K562 (cell line): ENCODE data around the gene IFI6. TPM values are rescaled to one million over a fixed set of nuclear protein-coding genes. Genes with fewer than 3 reads are reported as not detected.
A peak's percentile ranks its signal among the peaks of the same experiment; 100 is the strongest.

Source experiments
- ATAC-seq: fragments of 200-7000 bp; cut with Tn5 transposase; 3 replicates; pipeline ENCODE4 v1.9.1; 2020; ENCODE audit warnings: moderate library complexity
- BruUV-seq: library from RNA; stranded (reverse); fragments of 400-500 nt; replicated peaks from 2 replicates; lab custom pipeline; 2021; lab: Mats Ljungman, UMichigan
- CTCF ChIA-PET: fragments of 300-600 bp; formaldehyde crosslinking; extraction: SDS; loops from one replicate; lab custom pipeline; 2021; ENCODE audit warnings: low intra/inter-chr PET ratio; lab: Yijun Ruan, JAX
- POLR2A ChIA-PET: fragments of 300-600, 350-650 bp; sonication (Branson Sonifier 250); formaldehyde crosslinking; extraction: SDS; loops from one replicate; lab custom pipeline; 2021; ENCODE audit warnings: antibody characterized with exemption, inconsistent platforms; lab: Yijun Ruan, JAX
- DNase-seq, 4 experiments: peaks; one replicate each; pipeline versions ENCODE4 v3.0.0 to v3.0.0-alpha.2; 2011 to 2018; ENCODE audit warnings: low spot score in 3 of 4, mixed read lengths in 3 of 4; ENCODE audit errors: extremely low read depth in 1 of 4
- FAIRE-seq: peaks from 2 replicates; lab custom pipeline; 2011; peaks lifted over from hg19 to GRCh38; lab: Jason Lieb, UNC
- H2AFZ ChIP-seq: 2 replicates; pipeline ENCODE4 v1.6.0; 2011; ENCODE audit warnings: low read depth, low read length, control low read depth, inconsistent platforms
- H3K27ac ChIP-seq: fragments of 200-600 bp; 3 replicates; pipeline ENCODE4 v1.8.0; 2011; ENCODE audit warnings: low read depth, mild to moderate bottlenecking, control low read depth, inconsistent platforms, low read length, moderate library complexity, mixed read lengths; ENCODE audit errors: extremely low read depth
- H3K27me3 ChIP-seq, 2 experiments: fragments of 300-600 bp in 1 of 2; 2 replicates in 1 of 2; 3 replicates in 1 of 2; pipeline versions ENCODE4 v1.6.0 to v1.8.0; 2011; ENCODE audit warnings: inconsistent platforms in 2 of 2, low read length in 2 of 2, mild to moderate bottlenecking in 1 of 2, mixed read lengths in 1 of 2, moderate library complexity in 1 of 2; ENCODE audit not compliant: control insufficient read depth in 2 of 2, insufficient read depth in 2 of 2
- H3K36me3 ChIP-seq: fragments of 300-600 bp; 3 replicates; pipeline ENCODE4 v1.8.0; 2011; ENCODE audit warnings: mild to moderate bottlenecking, low read length, inconsistent platforms; ENCODE audit not compliant: control insufficient read depth, insufficient read depth
- H3K4me1 ChIP-seq, 2 experiments: fragments of 200-600 bp in 1 of 2; replicated peaks in 1 of 2; 2 replicates in 1 of 2; 3 replicates in 1 of 2; pipeline versions ENCODE4 v1.5.1 to v1.8.0; 2011; ENCODE audit warnings: inconsistent platforms in 2 of 2, low read length in 2 of 2, mild to moderate bottlenecking in 1 of 2, mixed read lengths in 1 of 2, moderate library complexity in 1 of 2; ENCODE audit not compliant: control insufficient read depth in 2 of 2, insufficient read depth in 2 of 2
- H3K4me2 ChIP-seq: 2 replicates; pipeline ENCODE4 v1.6.1; 2011; ENCODE audit warnings: low read length, control low read depth, inconsistent platforms, mixed read lengths; ENCODE audit not compliant: insufficient read depth
- H3K4me3 ChIP-seq: fragments of 200-600 bp; sonication (generic), shearing (Covaris generic); 2 replicates; pipeline ENCODE4 v1.5.1; 2016; ENCODE audit warnings: control low read depth, inconsistent platforms
- H3K79me2 ChIP-seq: fragments of 200-600 bp; 3 replicates; pipeline ENCODE4 v1.8.0; 2011; ENCODE audit warnings: low read length, inconsistent platforms; ENCODE audit not compliant: control insufficient read depth, insufficient read depth
- H3K9ac ChIP-seq, 2 experiments: 2 replicates each; pipeline versions ENCODE4 v1.6.0 to v1.6.1; 2011; ENCODE audit warnings: low read depth in 2 of 2, low read length in 2 of 2, control low read depth in 1 of 2, inconsistent platforms in 1 of 2, mild to moderate bottlenecking in 1 of 2, mixed read lengths in 1 of 2; ENCODE audit not compliant: insufficient read depth in 1 of 2
- H3K9me1 ChIP-seq: one replicate; pipeline ENCODE4 v1.6.0; 2011; ENCODE audit warnings: inconsistent platforms, mild to moderate bottlenecking, low read length, moderate library complexity; ENCODE audit not compliant: control insufficient read depth, insufficient read depth
- H3K9me3 ChIP-seq: replicated peaks from 2 replicates; pipeline ENCODE4 v1.5.1; 2011; ENCODE audit warnings: low read depth, low read length, inconsistent platforms; ENCODE audit not compliant: control insufficient read depth, insufficient read depth
- H4K20me1 ChIP-seq: replicated peaks from 2 replicates; pipeline ENCODE4 v1.6.1; 2011; ENCODE audit warnings: low read length, inconsistent platforms, mixed read lengths; ENCODE audit not compliant: control insufficient read depth, insufficient read depth
- ADNP ChIP-seq: fragments of 200-800 bp; sonication (Bioruptor generic); IDR thresholded peaks from 2 replicates; pipeline ENCODE4 v1.6.1; 2016; ENCODE audit warnings: missing genetic modification characterization, missing compliant biosample characterization
- ELF2 ChIP-seq: fragments of 250-450 bp; sonication (Bioruptor Pico); IDR thresholded peaks from 2 replicates; pipeline ENCODE4 v1.5.0; 2021; ENCODE audit warnings: mild to moderate bottlenecking
- FOS ChIP-seq: IDR thresholded peaks from 3 replicates; pipeline ENCODE4 v1.6.1; 2011; ENCODE audit not compliant: insufficient read length; ENCODE audit errors: extremely low read depth
- HNRNPK ChIP-seq: fragments of 200-400 bp; formaldehyde crosslinking; IDR thresholded peaks from one replicate; pipeline ENCODE4 v1.6.1; 2018; ENCODE audit warnings: mild to moderate bottlenecking, low read depth, low read length; ENCODE audit not compliant: poor library complexity, severe bottlenecking
- MAFK ChIP-seq: IDR thresholded peaks from 2 replicates; pipeline ENCODE4 v1.6.1; 2011; ENCODE audit warnings: low read length, improper control_type of control experiment
- RBFOX2 ChIP-seq: fragments of 200-400 bp; formaldehyde crosslinking; IDR thresholded peaks from 2 replicates; pipeline ENCODE4 v1.6.1; 2017; ENCODE audit warnings: low read depth, mild to moderate bottlenecking, low read length, moderate library complexity
- RBM17 ChIP-seq: fragments of 200-400 bp; formaldehyde crosslinking; IDR thresholded peaks from 2 replicates; pipeline ENCODE4 v1.6.1; 2017; ENCODE audit warnings: low read depth, mild to moderate bottlenecking, low read length, borderline replicate concordance
- RBM25 ChIP-seq: fragments of 200-400 bp; formaldehyde crosslinking; IDR thresholded peaks from 2 replicates; pipeline ENCODE4 v1.6.1; 2018; ENCODE audit warnings: low read length, low read depth, moderate library complexity; ENCODE audit not compliant: severe bottlenecking
- ZC3H11A ChIP-seq: IDR thresholded peaks from 2 replicates; pipeline ENCODE4 v1.6.1; 2012; ENCODE audit warnings: low read depth, low read length, improper control_type of control experiment
- ZC3H8 ChIP-seq: fragments of 450-650 bp; IDR thresholded peaks from 2 replicates; pipeline ENCODE4 v1.6.1; 2017
- ZFP30 ChIP-seq: fragments of 250-450 bp; sonication (Bioruptor Pico); IDR thresholded peaks from 2 replicates; pipeline ENCODE4 v1.8.0; 2022; ENCODE audit warnings: moderate library complexity, mild to moderate bottlenecking, inconsistent platforms, borderline replicate concordance
- ZNF175 ChIP-seq: fragments of 200-800 bp; sonication (Bioruptor generic); IDR thresholded peaks from 2 replicates; pipeline ENCODE4 v1.6.1; 2016; ENCODE audit warnings: low read depth, mild to moderate bottlenecking, missing genetic modification characterization, missing compliant biosample characterization
- ZNF707 ChIP-seq: fragments of 250-450 bp; sonication (Bioruptor Pico); conservative IDR thresholded peaks from 2 replicates; pipeline ENCODE4 v1.8.0; 2022; ENCODE audit warnings: inconsistent platforms, mild to moderate bottlenecking, moderate library complexity
- WGBS: fragments of 100-300 bp; shearing (Covaris generic); methylation state at CpG from one replicate; pipeline ENCODE4 v1.1.6; 2016; ENCODE audit warnings: low coverage, mixed read lengths; ENCODE audit not compliant: insufficient coverage; ENCODE audit errors: missing lambda C conversion rate; 5-methylcytosine and 5-hydroxymethylcytosine counted together
- in situ Hi-C: fragments of 300-500 bp; cut with MboI; formaldehyde crosslinking; loops from 4 replicates; pipeline ENCODE4 v1.15.0; 2018; ENCODE audit warnings: inconsistent platforms, mixed read lengths
- intact Hi-C: fragments of 100-400 bp; cut with micrococcal nuclease; formaldehyde crosslinking; loops from 2 replicates; pipeline ENCODE4 v1.14.2; 2022
- polyA plus RNA-seq, 8 experiments: library from polyadenylated mRNA; depleted of rRNA in 4 of 8; stranded (reverse) in 5 of 8; unstranded in 3 of 8; fragments of >200 nt; fragmentation: Nextera tagmentation in 2 of 8; fragmentation: Illumina TruSeq in 1 of 8; extraction: Ambion mirVana in 2 of 8; extraction: Trizol in 1 of 8; gene quantifications; 2 replicates each; pipeline versions ENCODE4 v1.2.1 to v1.2.3, GENCODE V29; 2011 to 2014; ENCODE audit warnings: inconsistent platforms in 1 of 8, missing spikeins in 1 of 8
- total RNA-seq, 7 experiments: library from RNA; depleted of rRNA in 6 of 7; stranded (reverse); fragments of >200 nt in 6 of 7; fragmentation: Illumina TruSeq in 2 of 7; extraction: Trizol in 2 of 7; gene quantifications; 2 replicates each; pipeline versions ENCODE4 v1.2.1 to v1.2.3, GENCODE V29; 2011 to 2021; ENCODE audit warnings: low replicate concordance in 1 of 7

Gene IFI6
- total and polyA plus RNA-seq, 9 of the 15 experiments (the other 6 are each of a cell fraction or from before 2014, with no cell fraction given), result 0.17 to 4.5 (median 2.2) TPM

DNA sequence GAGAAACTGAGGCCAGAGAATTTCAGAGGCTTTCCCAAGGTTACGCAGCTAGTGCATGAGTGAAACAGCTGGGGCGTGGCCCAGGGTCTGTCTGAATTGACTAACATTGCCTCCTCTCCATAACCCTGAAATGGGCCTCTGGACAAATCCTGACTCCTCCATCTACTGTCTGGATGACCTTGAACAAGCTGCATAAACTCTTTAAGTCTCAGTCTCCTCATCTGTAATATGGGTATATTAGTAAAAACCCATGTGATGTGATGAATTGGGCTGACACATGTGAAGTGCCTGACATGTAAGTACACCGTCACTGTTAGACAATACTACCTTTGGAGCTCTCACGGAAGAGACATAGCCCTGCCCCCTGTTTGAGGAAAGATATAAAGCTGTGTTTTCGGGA is 24.7 kb downstream of the IFI6 start (continued):
- TF ChIP-seq ZNF707 (CRISPR knock-in tag), result no peak
- no peak for TF ChIP-seq HNRNPK
- no peak for TF ChIP-seq ELF2 (CRISPR knock-in tag)
- peak; percentile 99 for TF ChIP-seq RBM25
- TF ChIP-seq ADNP (tag), result peak; percentile 67
- TF ChIP-seq ZC3H8, result no peak
- no peak for TF ChIP-seq FOS
- no peak for TF ChIP-seq ZFP30
- TF ChIP-seq ZC3H11A, result no peak
- no peak for TF ChIP-seq MAFK
- TF ChIP-seq RBFOX2, result no peak
- TF ChIP-seq RBM17, result no peak

DNA sequence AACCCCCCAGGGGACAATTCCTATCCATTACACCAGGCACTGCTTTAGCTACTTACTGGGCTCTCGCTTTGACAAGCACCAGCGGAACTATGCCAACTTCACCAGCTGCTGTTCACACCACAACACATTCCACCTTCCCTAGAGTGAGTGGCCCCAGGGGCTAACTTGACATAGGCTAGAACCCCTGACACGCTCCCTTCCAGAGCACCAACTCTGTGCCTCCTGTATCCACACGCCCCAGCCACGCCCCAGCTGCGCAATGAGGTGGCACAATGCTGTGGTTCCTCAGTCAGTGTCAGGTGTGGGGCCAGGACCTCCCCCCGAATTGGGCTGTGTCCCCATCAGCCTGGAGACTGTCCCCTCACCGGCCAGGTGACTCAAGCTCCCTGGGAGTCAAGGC is 25.3 kb downstream of the IFI6 start:
- 27% methylated on average over 8 of the region's 8 CpGs for WGBS
- DNase-seq (peak in 1 of 4 experiments; percentile 20), FAIRE-seq (no peak), ATAC-seq (no peak)
- H3K4me2 ChIP-seq, result no peak overlapping the region
- H3K9me3 ChIP-seq, result no peaks in the 10 kb centered on the region
- H3K9ac ChIP-seq, result 0 out of 4 replicates have a peak overlapping the region, but pooled peaks of 1 of the 2 experiments have one; percentile 4
- no peaks in the 10 kb centered on the region for H3K36me3 ChIP-seq
- CTCF ChIA-PET, result no interaction called here
- H3K9me1 ChIP-seq, result no peaks in the 10 kb centered on the region
- no peak overlapping the region for H3K4me3 ChIP-seq
- TF ChIP-seq ZNF175 (CRISPR knock-in tag), result no peak
- intact Hi-C loops (no loop called here), in situ Hi-C loops (no loop called here)
- peaks cover 15 to 19% of the 10 kb centered on the region in 2 experiments; a peak in 4 of 5 replicates for H3K4me1 ChIP-seq
- H3K79me2 ChIP-seq, result no peaks in the 10 kb centered on the region
- H2AFZ ChIP-seq, result no peak overlapping the region
- POLR2A ChIA-PET, result interaction anchor here (0.6 kb wide), 3 partner anchors 12 to 591 kb away, joined by 3 to 7 read pairs (median 5); no protein-coding TSS in a partner anchor
- H4K20me1 ChIP-seq, result no peaks in the 10 kb centered on the region
- BruUV-seq, result no TSS peak
- no peak overlapping the region for H3K27ac ChIP-seq
- H3K27me3 ChIP-seq, result no peaks in the 10 kb centered on the region
